Colonic mucosa (tissue), 4 donors: ENCODE measurements around the gene GRWD1. TPM values are rescaled to one million over a fixed set of nuclear protein-coding genes. Genes with fewer than 3 reads are reported as not detected.

Source experiments
- DNase-seq: peaks from one replicate; pipeline ENCODE4 v3.0.0-alpha.2; 2020
- H3K27ac ChIP-seq: fragments of 200-600 bp; one replicate; pipeline ENCODE4 v1.8.0; 2021
- H3K27me3 ChIP-seq: fragments of 200-600 bp; one replicate; pipeline ENCODE4 v1.8.0; 2021
- H3K36me3 ChIP-seq: fragments of 200-600 bp; one replicate; pipeline ENCODE4 v1.8.0; 2021
- H3K4me1 ChIP-seq: fragments of 200-600 bp; one replicate; pipeline ENCODE4 v1.8.0; 2021; ENCODE audit warnings: mild to moderate bottlenecking
- H3K4me3 ChIP-seq: fragments of 200-600 bp; one replicate; pipeline ENCODE4 v1.8.0; 2021
- H3K9ac ChIP-seq, 2 donors: one replicate each; pipeline ENCODE4 v1.7.0; 2013; ENCODE audit warnings: control low read depth in 2 of 2, low read depth in 2 of 2, low read length in 2 of 2
- H3K9me3 ChIP-seq: fragments of 200-600 bp; one replicate; pipeline ENCODE4 v1.8.0; 2021
- CTCF ChIP-seq: fragments of 200-600 bp; IDR thresholded peaks from one replicate; pipeline ENCODE4 v1.8.0; 2022; ENCODE audit warnings: antibody characterized with exemption, mild to moderate bottlenecking
- intact Hi-C: fragments of 100-400 bp; cut with DNase I; formaldehyde crosslinking; loops from one replicate; pipeline ENCODE4 v1.14.1; 2022
- total RNA-seq, 2 donors: library from RNA; stranded (reverse); fragmentation: NEBNext Ultra II Directional in 1 of 2; extraction: Animal tissue kit (Norgen Biotek cat#: 25700) in 1 of 2; gene quantifications; one replicate each; pipeline ENCODE4 v1.2.1, GENCODE V29; 2021
- donor health status: healthy.
- donor health status: DM: no; HTN: no; CAD: no.
- donor health status: DM: no; HTN: no; CAD: no.

GRWD1 gene
- total RNA-seq, 2 donors from 2014 or later: 17.0 to 45.8 TPM

DNA sequence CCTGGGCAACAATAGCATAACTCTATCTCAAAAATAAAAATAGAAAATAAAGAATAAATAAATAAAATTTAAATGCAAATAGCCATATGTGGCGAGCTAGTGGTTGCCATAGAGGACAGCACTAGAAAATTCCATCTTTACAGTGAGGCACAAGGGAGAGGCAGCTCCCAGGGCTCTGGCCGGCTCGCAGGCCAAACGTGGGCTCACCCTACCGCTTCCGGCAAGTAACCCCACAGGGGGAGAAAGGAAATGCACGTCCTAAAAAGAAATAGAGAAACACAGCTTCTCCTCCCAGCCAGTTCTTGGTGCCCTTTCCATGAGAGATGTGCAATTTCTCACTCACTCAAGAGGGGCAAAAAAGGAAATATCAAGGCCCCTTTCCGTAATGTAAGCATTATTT is 12.4 kb upstream of the GRWD1 start:
- no peaks in the 10 kb centered on the region for H3K9me3 ChIP-seq
- no peak overlapping the region for H3K4me3 ChIP-seq
- no peak for DNase-seq
- no peak overlapping the region for H3K27ac ChIP-seq
- intact Hi-C loops: no loop called here
- no peaks in the 10 kb centered on the region for H3K4me1 ChIP-seq
- H3K9ac ChIP-seq: no peak overlapping the region
- no peaks in the 10 kb centered on the region for H3K36me3 ChIP-seq
- TF ChIP-seq CTCF: no peak
- H3K27me3 ChIP-seq: no peaks in the 10 kb centered on the region

DNA sequence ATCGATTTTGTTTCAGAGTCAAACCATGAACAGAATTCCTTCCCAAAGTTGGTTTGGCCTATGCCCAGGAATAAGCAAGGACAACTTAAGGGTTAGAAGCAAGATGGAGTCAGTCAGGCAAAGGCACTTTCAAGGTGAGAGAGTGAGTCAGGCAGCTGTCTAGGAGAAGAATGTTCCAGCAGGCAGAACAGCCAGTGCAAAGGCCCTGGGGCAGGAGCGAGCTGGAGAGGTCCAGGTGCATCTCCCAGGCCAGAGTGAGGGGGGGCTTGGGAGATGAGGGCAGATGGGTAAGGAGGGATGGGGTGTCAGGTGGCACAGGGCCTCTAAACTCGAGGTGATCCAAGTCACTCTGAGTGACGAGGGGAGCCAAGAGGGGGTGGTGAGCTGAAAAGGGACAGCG is 9.2 kb upstream of the GRWD1 start:
- Histone ChIP-seq H3K4me1 (no peaks in the 10 kb centered on the region), H3K27ac (no peak overlapping the region), H3K36me3 (no peaks in the 10 kb centered on the region), H3K9ac (no peak overlapping the region), H3K9me3 (no peaks in the 10 kb centered on the region), H3K4me3 (no peak overlapping the region), H3K27me3 (peaks cover 2% of the 10 kb centered on the region)
- DNase-seq: no peak
- no peak for TF ChIP-seq CTCF
- intact Hi-C loops: no loop called here

DNA sequence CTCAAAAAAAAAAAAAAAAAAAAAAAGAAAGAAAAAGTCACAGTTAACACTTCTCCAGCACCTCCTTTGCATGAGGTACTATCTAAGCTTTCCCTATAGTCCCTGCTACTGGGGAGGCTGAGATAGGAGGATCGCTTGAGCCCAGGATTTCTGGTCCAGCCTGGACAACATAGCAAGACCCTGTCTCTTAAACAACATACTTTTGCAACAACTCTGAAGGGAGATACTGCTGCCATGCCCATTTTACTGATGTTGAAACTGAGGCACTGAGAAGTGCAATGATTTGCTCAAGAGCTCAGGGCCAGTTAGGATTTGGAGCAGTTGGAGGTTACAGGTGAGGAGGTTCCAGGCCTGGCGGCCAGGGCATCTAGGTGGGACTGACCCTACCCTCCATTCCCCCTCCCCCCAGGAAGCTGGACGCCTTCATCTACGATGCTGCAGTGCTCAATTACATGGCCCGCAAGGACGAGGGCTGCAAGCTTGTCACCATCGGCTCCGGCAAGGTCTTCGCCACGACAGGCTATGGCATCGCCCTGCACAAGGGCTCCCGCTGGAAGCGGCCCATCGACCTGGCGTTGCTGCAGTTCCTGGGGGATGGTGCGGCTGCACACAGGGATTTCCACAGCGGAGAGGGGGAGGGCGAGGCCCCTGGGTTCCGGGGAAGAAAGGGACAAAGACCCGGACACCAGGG is 4.3 kb upstream of the GRWD1 start:
- H3K27me3 ChIP-seq: peaks cover 27% of the 10 kb centered on the region
- DNase-seq: no peak
- no peak for TF ChIP-seq CTCF

GRCh38 chr19:48442116-48443035 is 3.4 kb upstream of the GRWD1 start:
- H3K36me3 ChIP-seq: peaks cover 3% of the 10 kb centered on the region
- DNase-seq: no peak
- H3K27me3 ChIP-seq: peaks cover 27% of the 10 kb centered on the region
- H3K4me1 ChIP-seq: peaks cover 4% of the 10 kb centered on the region
- no peak overlapping the region for H3K27ac ChIP-seq
- H3K4me3 ChIP-seq: no peak overlapping the region
- intact Hi-C loops: no loop called here
- H3K9ac ChIP-seq: no peak overlapping the region
- H3K9me3 ChIP-seq: no peaks in the 10 kb centered on the region
- no peak for TF ChIP-seq CTCF

More for the DNA sequence above, 4.3 kb upstream of the GRWD1 start:
- Histone ChIP-seq H3K27ac (no peak overlapping the region), H3K4me3 (no peak overlapping the region), H3K9ac (no peak overlapping the region), H3K9me3 (no peaks in the 10 kb centered on the region), H3K4me1 (peaks cover 2% of the 10 kb centered on the region), H3K36me3 (no peaks in the 10 kb centered on the region)
- intact Hi-C loops: no loop called here

GRCh38 chr19:48443256-48443655 is 2.5 kb upstream of the GRWD1 start:
- Histone ChIP-seq H3K4me1 (peaks cover 4% of the 10 kb centered on the region), H3K27me3 (peaks cover 27% of the 10 kb centered on the region), H3K27ac (no peak overlapping the region), H3K36me3 (peaks cover 4% of the 10 kb centered on the region), H3K4me3 (no peak overlapping the region), H3K9me3 (no peaks in the 10 kb centered on the region), H3K9ac (no peak overlapping the region)
- TF ChIP-seq CTCF: no peak
- intact Hi-C loops: no loop called here
- DNase-seq: no peak
